NCI-H524 (cell line): ENCODE measurements around the gene F2RL1.
"Not testable (repeated sequence)": the region's sequence is repeated elsewhere in the genome, so short reads cannot be mapped to it uniquely, and the experiment has no call there.

Source experiments
- DNase-seq, 2 experiments: peaks; one replicate each; lab custom pipeline; 2025; lab: John Stamatoyannopoulos, UW

Gene F2RL1

DNA sequence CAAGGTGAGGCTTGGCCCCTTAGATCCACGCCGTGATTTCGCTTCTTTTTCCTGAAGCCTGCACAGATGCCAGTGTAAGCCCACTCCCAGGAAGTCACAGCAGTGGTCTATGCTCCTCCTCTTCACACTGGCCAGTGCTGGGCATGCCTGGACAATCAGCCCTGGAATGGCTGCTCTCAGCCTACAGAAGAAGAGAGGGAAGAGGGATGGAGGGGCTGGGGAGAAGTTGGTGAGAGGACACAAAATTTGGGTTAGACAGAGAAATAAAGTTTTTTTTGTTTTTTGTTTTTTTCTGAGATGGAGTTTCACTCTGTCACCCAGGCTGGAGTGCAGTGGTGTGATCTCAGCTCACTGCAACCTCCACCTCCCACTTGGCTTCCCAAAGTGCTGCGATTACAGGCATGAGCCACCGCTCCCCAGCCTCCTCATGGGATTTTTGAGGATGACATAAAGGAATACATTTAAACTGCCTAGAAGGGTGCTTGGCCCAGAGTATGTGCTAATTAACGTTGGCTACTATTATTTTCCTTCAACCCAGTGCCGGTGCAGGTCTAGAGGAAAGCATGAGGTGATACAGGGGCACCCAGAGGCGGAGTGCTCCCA lies 31.8 kb downstream of the F2RL1 start:
- DNase-seq: no peak

DNA sequence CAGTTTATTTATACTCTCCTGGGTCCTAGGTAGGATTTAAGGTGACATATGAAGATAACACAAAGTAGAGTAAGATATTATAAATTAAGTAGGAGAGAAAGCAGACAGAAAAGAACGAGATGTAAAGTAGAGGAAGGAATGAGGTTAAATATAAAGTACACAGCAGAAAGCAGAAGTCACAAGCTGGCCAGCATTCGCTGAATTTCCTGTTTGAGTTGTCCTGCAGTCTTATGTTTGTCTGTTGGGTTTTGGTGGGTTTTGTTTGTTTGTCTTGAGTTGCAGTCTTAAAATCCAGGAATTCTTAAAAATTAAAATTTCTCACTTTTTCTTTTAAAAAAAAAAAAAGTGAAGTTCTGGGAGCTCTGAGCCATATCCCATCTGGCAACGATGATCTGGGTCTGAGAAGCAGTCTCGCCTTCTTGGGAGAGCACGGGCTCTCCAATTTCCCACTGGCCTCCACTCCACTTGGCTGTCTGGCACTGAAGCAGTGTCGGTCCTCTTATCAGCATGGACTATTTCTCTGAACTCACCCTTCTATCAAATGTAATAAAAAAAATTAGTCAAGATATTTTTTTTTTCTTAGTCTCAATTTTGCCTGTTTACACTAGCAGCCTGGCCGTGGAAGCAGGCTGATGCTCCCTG lies 33.0 kb downstream of the F2RL1 start:
- DNase-seq: no peak

DNA sequence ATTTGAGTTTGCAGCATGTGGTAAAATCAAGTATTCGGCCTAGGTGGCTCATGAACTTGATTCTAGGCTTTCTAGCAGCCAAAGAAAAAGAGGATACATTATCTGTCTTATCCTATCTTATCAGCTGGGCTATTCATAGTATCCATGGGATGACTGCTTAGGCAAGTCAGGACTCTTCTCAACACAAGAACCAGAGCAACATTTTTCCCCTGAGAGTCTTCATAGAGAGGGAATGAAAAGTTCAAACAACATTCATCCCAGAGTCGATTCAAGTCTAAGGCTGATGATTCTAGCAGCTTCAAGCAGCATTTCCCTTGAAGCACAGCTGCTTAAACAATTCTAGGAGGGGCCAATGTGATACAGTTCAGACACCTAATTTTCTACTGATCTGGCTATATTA lies 33.9 kb downstream of the F2RL1 start:
- DNase-seq: no peak

DNA sequence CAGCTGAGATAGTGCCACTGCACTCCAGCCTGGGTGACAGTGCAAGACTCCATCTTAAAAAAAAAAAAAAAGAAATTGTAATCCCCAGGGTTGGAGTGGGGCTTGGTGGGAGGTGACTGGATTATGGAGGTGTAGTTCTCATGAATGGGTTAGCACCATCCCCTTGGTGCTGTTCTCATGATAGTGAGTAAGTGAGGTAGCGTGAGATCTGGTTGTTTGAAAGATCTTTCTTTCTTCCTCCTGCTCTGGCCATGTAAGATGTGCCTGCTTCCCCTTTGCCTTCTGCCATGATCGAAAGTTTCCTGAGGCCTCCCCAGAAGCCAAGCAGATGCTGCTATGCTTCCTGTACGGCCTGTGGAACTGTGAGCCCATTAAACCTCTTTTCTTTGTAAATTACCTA lies 34.9 kb downstream of the F2RL1 start:
- not testable (repeated sequence) for DNase-seq

DNA sequence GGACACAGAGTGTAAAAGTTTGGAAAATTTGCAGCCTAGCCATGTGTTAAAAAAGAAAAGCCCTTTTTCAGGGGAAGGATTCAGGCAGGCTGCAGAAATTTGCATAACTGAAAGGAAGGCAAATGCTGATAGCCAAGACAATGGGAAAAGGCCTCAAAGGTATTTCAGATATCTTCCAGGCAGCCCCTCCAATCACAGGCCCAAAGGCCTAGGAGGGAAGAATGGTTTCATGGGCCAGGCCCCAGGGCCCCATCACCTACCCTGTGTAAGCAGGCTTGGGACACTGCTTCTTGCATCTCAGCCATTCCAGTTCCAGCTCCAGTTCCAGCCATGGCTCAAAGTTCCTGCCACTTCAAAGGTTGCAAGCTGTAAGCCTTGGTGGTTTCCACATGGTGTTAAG lies 35.8 kb downstream of the F2RL1 start:
- peak in 1 of 2 experiments; percentile 48 for DNase-seq

DNA sequence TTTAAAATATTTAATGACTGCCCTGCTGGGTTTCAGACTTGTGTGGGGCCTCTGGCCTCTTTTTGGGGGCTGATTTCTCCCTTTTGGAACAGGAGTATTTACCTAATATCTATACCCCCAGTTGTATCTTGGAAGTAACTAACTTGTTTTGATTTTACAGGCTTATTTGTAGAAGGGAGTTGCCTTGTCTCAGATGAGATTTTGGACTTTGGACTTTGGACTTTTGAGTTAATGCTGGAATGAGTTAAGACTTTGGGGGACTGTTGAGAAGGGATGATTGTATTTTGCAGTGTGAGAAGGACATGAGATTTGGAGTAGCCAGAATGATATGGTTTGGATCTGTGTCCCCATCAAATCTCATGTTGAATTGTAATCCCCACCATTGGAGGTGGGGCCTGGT lies 36.7 kb downstream of the F2RL1 start:
- DNase-seq: not testable (repeated sequence)

DNA sequence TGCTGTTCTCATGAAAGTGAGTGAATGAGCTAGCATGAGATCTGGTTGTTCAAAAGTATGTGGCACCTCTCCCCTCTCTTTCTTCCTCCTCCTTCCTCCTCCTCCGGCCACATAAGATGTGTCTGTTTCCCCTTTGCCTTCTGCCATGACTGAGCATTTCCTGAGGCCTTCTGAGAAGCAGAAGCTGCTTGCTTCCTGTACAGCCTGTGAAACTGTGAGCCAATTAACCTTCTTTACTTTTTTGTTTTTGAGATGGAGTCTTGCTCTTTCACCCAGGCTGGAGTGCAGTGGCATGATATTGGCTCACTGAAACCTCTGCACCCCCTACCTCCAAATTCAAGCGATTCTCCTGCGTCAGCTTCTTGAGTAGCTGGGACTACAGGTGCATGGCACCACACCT lies 37.1 kb downstream of the F2RL1 start:
- DNase-seq: no peak

DNA sequence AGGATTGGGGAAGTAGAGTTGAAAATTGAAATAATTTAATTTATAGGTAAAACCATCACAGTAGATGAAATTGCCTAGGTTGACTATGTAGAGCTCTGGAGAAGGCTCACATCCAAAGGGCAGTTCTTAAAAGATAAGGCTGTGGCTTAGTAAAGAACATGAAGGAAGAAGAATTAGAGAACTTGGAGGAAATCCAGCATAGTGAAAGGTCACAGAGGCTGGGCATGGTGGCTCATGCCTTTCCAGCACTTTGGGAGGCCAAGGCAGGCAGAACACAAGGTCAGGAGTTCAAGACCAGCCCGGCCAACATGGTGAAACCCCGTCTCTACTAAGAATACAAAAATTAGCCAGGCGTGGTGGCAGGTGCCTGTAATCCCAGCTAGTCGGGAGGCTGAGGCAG lies 38.0 kb downstream of the F2RL1 start:
- not testable (repeated sequence) for DNase-seq

DNA sequence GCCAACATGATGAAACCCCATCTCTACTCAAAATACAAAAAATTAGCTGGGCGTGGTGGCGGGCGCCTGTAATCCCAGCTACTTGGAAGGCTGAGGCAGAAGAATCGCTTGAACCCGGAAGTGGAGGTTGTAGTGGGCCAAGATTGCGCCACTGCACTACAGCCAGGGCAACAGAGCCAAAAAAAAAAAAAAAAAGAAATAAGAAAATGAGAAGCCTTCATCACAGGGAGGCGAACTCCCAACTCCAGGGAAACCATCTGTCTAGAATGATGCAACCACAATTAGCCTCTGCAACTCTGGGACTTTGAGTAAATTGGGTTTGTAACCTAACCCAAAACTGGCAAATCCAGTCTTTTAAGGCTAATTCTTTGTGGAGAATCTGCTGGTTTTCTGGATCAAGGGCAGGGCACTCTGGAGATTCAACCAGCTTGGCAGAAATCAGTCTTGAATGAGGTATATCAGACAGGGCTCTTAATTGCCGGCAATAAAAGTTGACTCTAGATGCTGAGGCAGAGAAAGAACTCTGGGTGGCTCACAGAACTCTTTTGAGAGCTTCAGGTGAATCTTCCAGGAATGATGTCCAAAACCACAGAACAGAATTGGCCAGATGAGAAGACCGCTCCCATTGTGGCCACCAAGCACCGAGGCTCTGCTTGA lies 40.9 kb downstream of the F2RL1 start:
- DNase-seq: peak in 1 of 2 experiments; percentile 6

DNA sequence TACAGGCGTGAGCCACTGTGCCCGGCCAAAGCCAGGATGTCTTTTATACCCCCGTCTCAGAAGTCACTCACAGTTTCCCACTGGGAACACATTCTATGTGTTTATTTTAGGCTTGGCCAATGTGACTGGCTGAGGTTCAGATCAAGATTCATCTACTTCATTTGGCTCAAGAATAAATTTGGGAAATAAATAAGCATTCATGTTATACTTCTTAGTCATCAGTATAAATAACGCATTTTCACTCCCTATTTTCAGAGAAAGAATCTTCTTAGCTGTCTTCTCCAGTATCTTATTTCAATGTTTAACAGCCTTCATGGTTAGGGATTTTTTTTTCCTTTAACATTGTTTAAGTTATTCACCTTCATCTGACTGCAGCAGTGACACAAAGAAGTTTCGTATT lies 42.8 kb downstream of the F2RL1 start:
- no peak for DNase-seq

DNA sequence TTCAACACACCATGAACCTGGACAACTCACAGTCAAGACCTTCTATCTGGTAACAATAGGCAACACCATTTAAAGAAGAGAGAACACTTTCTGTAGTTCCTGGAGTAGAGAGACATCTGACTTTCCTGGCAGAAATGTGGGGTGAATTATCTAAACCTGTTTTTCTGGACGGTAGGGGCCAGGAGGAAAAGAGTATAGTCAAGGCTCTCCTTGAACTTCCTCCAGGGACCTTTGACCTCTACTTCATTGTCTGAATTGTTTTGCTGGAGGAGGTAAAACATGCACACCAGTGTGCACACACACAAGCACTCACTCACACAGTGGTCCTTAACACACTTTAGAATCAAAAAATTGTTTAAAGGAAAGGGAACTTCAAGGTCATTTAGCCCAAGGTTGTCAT lies 44.2 kb downstream of the F2RL1 start:
- DNase-seq: no peak

DNA sequence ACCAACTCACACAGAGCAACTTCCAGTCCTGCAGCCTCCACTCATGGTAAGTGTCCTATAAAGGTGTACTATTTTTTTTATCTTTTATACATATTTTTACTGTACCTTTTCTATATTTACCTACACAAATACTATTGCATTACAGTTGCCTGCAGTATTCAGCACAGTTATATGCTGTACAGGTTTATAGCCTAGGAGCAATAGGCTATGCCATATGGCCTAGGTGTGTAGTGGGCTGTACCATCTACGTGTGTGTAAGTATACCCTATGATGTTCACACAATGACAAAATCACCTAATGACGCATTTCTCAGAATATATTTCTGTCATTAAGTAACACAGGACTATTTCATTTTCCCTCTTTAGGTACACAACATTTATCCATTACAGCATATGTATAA lies 47.7 kb downstream of the F2RL1 start:
- DNase-seq: no peak

DNA sequence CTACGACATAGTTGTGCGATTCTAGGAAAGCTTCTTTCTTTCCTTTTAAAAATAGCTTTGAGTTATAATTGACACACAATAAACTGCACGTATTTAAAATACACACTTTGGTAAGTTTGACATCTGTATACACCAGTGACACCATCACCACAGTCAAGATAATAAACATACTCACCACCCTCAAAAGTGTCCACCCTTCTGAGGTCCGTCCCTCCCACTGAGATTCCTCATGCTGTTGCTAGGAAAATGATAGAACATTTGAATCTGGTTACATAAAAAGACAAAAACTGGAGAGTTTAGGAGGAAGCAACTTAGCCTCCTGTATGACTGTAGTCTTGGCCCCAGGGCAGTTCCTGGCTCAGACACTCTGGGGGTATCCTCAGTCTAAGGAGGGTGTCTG lies 48.2 kb downstream of the F2RL1 start:
- no peak for DNase-seq

DNA sequence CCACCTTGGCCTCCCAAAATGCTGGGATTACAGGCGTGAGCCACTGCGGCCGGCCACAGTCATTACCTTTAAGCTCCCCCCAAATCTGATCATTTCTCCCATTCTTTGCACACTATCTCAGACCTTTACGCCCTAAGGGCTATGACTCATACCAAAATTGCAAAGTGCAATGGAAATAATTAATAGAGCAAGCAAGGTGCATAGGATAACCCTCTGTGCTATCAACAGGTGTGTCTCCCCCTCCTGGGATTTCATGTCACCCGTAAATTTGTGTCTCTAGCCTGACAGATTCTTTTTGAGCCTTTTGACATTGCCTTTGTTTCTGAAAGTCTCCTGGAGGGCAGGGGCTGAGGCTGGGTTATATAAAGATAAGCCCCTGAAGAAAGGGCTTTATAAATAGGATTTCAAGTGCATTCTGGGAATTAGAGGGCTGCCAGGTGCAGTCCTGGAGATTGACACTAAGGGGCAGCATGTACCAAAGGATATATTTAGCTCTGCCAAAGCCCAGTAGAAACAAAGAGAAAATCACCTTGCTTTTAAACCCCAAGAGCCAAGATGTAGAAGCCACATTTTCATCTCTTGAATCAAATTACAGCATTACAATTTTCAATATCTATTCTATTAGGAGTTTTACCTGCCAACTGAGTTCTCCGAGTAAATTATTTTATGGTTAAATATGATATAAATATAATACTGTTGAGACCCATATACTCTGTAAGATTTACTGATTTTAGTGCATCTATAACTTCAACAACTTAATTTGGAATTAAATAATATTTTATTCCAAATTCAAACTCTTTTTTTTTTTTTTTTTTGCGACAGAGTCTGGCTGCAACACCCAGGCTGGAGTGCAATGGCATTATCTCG lies 49.2 kb downstream of the F2RL1 start:
- peak; percentile 8 to 71 for DNase-seq

DNA sequence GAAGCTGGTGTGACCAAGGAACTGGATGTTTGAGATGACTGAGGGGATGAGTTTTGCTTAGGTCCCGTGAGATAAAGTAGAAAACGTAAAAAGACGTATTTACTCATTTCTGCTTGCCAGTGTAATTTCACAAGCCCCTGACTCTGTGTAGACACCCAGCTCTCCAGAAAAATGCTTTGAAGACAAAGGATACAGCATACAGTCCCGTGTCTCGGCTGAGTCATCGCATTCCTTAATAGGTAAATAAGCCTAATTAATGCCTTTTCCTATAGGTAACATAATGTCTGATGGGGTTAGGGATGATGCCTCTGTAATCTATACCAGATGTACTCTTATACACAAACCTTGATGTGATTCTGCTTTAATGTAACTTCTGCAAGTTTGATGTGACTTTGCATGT lies 51.2 kb downstream of the F2RL1 start:
- DNase-seq: no peak

DNA sequence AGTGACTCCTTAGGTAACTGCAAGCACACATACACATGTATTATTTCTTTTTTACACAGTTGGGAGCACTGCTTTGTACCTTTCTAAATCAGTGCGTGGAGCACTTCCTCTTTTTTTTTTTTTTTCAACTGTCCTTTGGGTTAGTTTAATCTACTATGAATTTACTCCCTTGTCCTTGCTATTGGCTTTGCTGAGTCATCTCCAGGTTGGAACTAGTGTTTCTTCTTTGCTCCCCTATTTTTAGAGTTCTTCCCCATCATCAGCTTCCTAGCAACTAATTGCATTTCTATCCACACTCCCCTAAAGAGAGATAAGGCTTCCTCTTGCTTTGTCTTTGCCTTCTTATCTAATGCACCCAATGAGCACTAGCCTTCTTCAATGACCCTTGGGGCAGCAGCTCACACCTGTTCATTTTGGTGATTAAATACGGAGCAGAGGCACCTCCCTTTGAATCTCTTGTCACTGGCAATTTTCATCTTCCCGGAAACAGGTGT lies 55.3 kb downstream of the F2RL1 start:
- peak; percentile 28 to 65 for DNase-seq
